Upper lobe of right lung (tissue), 1 donor: ENCODE results near the gene HIVEP3. TPM values are rescaled to one million over a fixed set of nuclear protein-coding genes. Genes with fewer than 3 reads are reported as not detected.

ENCODE experiments used
- ATAC-seq: fragments of 200-7000 bp; cut with Tn5 transposase; one replicate; pipeline ENCODE4 v1.9.1; 2020; ENCODE audit warnings: mild to moderate bottlenecking, moderate library complexity
- DNase-seq: peaks from one replicate; pipeline ENCODE4 v3.0.0-alpha.2; 2020
- H3K27ac ChIP-seq: fragments of 200-600 bp; one replicate; pipeline ENCODE4 v1.8.0; 2022
- H3K27me3 ChIP-seq: fragments of 200-600 bp; one replicate; pipeline ENCODE4 v1.8.0; 2022; ENCODE audit warnings: mild to moderate bottlenecking
- H3K36me3 ChIP-seq: fragments of 200-600 bp; one replicate; pipeline ENCODE4 v1.8.0; 2022
- H3K4me1 ChIP-seq: fragments of 200-600 bp; one replicate; pipeline ENCODE4 v1.8.0; 2022
- H3K4me3 ChIP-seq: fragments of 200-600 bp; one replicate; pipeline ENCODE4 v1.8.0; 2022; ENCODE audit warnings: mild to moderate bottlenecking
- H3K9me3 ChIP-seq: fragments of 200-600 bp; one replicate; pipeline ENCODE4 v1.8.0; 2022
- CTCF ChIP-seq: fragments of 200-600 bp; IDR thresholded peaks from one replicate; pipeline ENCODE4 v1.8.0; 2022; ENCODE audit warnings: antibody characterized with exemption
- intact Hi-C: fragments of 100-400 bp; cut with DNase I; formaldehyde crosslinking; loops from one replicate; pipeline ENCODE4 v1.11.0; 2022
- total RNA-seq: library from RNA; stranded (reverse); fragmentation: NEBNext Ultra II Directional; extraction: Animal tissue kit (Norgen Biotek cat#: 25700); gene quantifications from one replicate; pipeline ENCODE4 v1.2.1, GENCODE V29; 2021
- donor health status: DM: no; HTN: yes; CAD: no; lungs with severe emphysema.

Gene HIVEP3
- total RNA-seq, 1 donor from 2014 or later: 16.6 TPM

GRCh38 chr1:41844781-41845272, 73.9 kb downstream of the HIVEP3 start:
- no peaks in the 10 kb centered on the region for H3K36me3 ChIP-seq
- H3K4me1 ChIP-seq: peaks cover 20% of the 10 kb centered on the region
- no peak overlapping the region for H3K4me3 ChIP-seq
- no peaks in the 10 kb centered on the region for H3K27me3 ChIP-seq
- no peak for TF ChIP-seq CTCF
- DNase-seq (no peak), ATAC-seq (no peak)
- no peak overlapping the region for H3K27ac ChIP-seq
- no peaks in the 10 kb centered on the region for H3K9me3 ChIP-seq
- intact Hi-C loops: no loop called here

GRCh38 chr1:41844255-41844654, 74.5 kb downstream of the HIVEP3 start:
- H3K27me3 ChIP-seq: no peaks in the 10 kb centered on the region
- DNase-seq: no peak
- peaks cover 20% of the 10 kb centered on the region for H3K4me1 ChIP-seq
- H3K27ac ChIP-seq: no peak overlapping the region
- no peak for ATAC-seq
- intact Hi-C loops: no loop called here
- TF ChIP-seq CTCF: no peak
- H3K9me3 ChIP-seq: no peaks in the 10 kb centered on the region
- no peak overlapping the region for H3K4me3 ChIP-seq
- no peaks in the 10 kb centered on the region for H3K36me3 ChIP-seq

- Histone ChIP-seq H3K27ac (no peak overlapping the region), H3K36me3 (no peaks in the 10 kb centered on the region), H3K4me3 (no peak overlapping the region), H3K4me1 (peaks cover 10% of the 10 kb centered on the region), H3K27me3 (no peaks in the 10 kb centered on the region), H3K9me3 (no peaks in the 10 kb centered on the region)
- no peak for DNase-seq
- intact Hi-C loops: no loop called here
- no peak for TF ChIP-seq CTCF
- ATAC-seq: no peak
These were observed 75.5 kb downstream of the HIVEP3 start for GRCh38 chr1:41842993-41843755.

- intact Hi-C loops: no loop called here
- ATAC-seq (no peak), DNase-seq (no peak)
- H3K27me3 ChIP-seq: no peaks in the 10 kb centered on the region
- peaks cover 2% of the 10 kb centered on the region for H3K4me1 ChIP-seq
- no peaks in the 10 kb centered on the region for H3K9me3 ChIP-seq
- no peaks in the 10 kb centered on the region for H3K36me3 ChIP-seq
- no peak overlapping the region for H3K4me3 ChIP-seq
- H3K27ac ChIP-seq: no peak overlapping the region
- TF ChIP-seq CTCF: no peak
These were observed 76.4 kb downstream of the HIVEP3 start for GRCh38 chr1:41842326-41842725.

GRCh38 chr1:41840592-41841246, 78.0 kb downstream of the HIVEP3 start:
- Histone ChIP-seq H3K27me3 (no peaks in the 10 kb centered on the region), H3K27ac (no peak overlapping the region), H3K4me3 (no peak overlapping the region), H3K4me1 (no peaks in the 10 kb centered on the region), H3K9me3 (no peaks in the 10 kb centered on the region), H3K36me3 (no peaks in the 10 kb centered on the region)
- DNase-seq: no peak
- intact Hi-C loops: no loop called here
- no peak for ATAC-seq
- no peak for TF ChIP-seq CTCF
